H1 (cell line): ENCODE measurements around the gene RPL6. TPM values are rescaled to one million over a fixed set of nuclear protein-coding genes. Genes with fewer than 3 reads are reported as not detected.

Experiments used
- CTCF ChIA-PET: fragments of 300-600 bp; sonication (Branson Sonifier 250); formaldehyde crosslinking; loops from one replicate; lab custom pipeline; 2021; ENCODE audit not compliant: partially characterized antibody; lab: Charles Lee
- POLR2A ChIA-PET: fragments of 300-600 bp; sonication (Branson Sonifier 250); formaldehyde crosslinking; loops from one replicate; lab custom pipeline; 2021; ENCODE audit warnings: inconsistent platforms; ENCODE audit not compliant: partially characterized antibody; lab: Charles Lee
- DNase-seq, 2 experiments: peaks; one replicate each; pipeline versions ENCODE4 v3.0.0 to v3.0.0-alpha.2; 2010 to 2022; ENCODE audit warnings: low spot score in 2 of 2, low read depth in 1 of 2, mixed read lengths in 1 of 2
- FAIRE-seq: peaks from 2 replicates; lab custom pipeline; 2011; peaks lifted over from hg19 to GRCh38; lab: Jason Lieb, UNC
- H2AFZ ChIP-seq: 2 replicates; pipeline ENCODE4 v1.8.1; 2012; ENCODE audit warnings: low read length, inconsistent platforms
- H2AK5ac ChIP-seq: 2 replicates; pipeline ENCODE4 v1.6.1; 2013; ENCODE audit warnings: low read depth, low read length
- H2BK120ac ChIP-seq: replicated peaks from 2 replicates; pipeline ENCODE3; 2013; ENCODE audit warnings: low read depth, low read length, inconsistent platforms
- H2BK12ac ChIP-seq: 2 replicates; pipeline ENCODE4 v1.6.1; 2013; ENCODE audit warnings: low read depth, low read length
- H2BK15ac ChIP-seq: 2 replicates; pipeline ENCODE4 v1.6.1; 2013; ENCODE audit warnings: low read length
- H2BK20ac ChIP-seq: 2 replicates; pipeline ENCODE4 v1.6.1; 2013; ENCODE audit warnings: low read length
- H2BK5ac ChIP-seq: 2 replicates; pipeline ENCODE4 v1.6.1; 2013; ENCODE audit warnings: low read depth, low read length
- H3K14ac ChIP-seq: 2 replicates; pipeline ENCODE4 v1.6.1; 2013; ENCODE audit warnings: inconsistent platforms; ENCODE audit not compliant: insufficient read length
- H3K18ac ChIP-seq: 2 replicates; pipeline ENCODE4 v1.6.1; 2013; ENCODE audit warnings: low read length; ENCODE audit errors: extremely low read depth
- H3K23ac ChIP-seq: 2 replicates; pipeline ENCODE4 v1.6.1; 2013; ENCODE audit warnings: inconsistent platforms; ENCODE audit not compliant: insufficient read length
- H3K23me2 ChIP-seq: 2 replicates; pipeline ENCODE4 v1.6.1; 2013; ENCODE audit warnings: low read depth, low read length
- H3K27ac ChIP-seq: 2 replicates; pipeline ENCODE4 v1.6.1; 2011; ENCODE audit warnings: low read depth, low read length, inconsistent platforms
- H3K27me3 ChIP-seq, 4 experiments: replicated peaks in 1 of 4; 1 replicate in 1 of 4; 2 replicates in 3 of 4; pipeline versions ENCODE4 v1.6.1 to v1.8.1; 2011 to 2013; ENCODE audit warnings: low read length in 3 of 4, mild to moderate bottlenecking in 3 of 4, inconsistent platforms in 2 of 4, mixed read lengths in 2 of 4, moderate library complexity in 1 of 4; ENCODE audit not compliant: control insufficient read depth in 3 of 4, insufficient read depth in 3 of 4; ENCODE audit errors: extremely low read depth in 1 of 4
- H3K36me3 ChIP-seq, 4 experiments: 2 replicates each; pipeline versions ENCODE4 v1.6.1 to v1.8.1; 2011 to 2013; ENCODE audit warnings: mild to moderate bottlenecking in 4 of 4, low read length in 3 of 4, moderate library complexity in 2 of 4, control low read depth in 1 of 4, inconsistent platforms in 1 of 4; ENCODE audit not compliant: insufficient read depth in 4 of 4, control insufficient read depth in 2 of 4
- H3K4ac ChIP-seq: replicated peaks from 2 replicates; pipeline ENCODE3; 2013; ENCODE audit warnings: low read length, low read depth, mixed read lengths, inconsistent platforms; ENCODE audit not compliant: insufficient read length
- H3K4me1 ChIP-seq, 4 experiments: replicated peaks in 1 of 4; 1 replicate in 1 of 4; 2 replicates in 3 of 4; pipeline versions ENCODE4 v1.6.1 to v1.8.1; 2011 to 2013; ENCODE audit warnings: low read length in 3 of 4, inconsistent platforms in 2 of 4, mixed read lengths in 1 of 4; ENCODE audit not compliant: insufficient read depth in 4 of 4, control insufficient read depth in 3 of 4
- H3K4me2 ChIP-seq, 2 experiments: 2 replicates each; pipeline versions ENCODE4 v1.6.1 to v1.8.1; 2011 to 2013; ENCODE audit warnings: low read depth in 2 of 2, low read length in 2 of 2, control low read depth in 1 of 2, inconsistent platforms in 1 of 2, mild to moderate bottlenecking in 1 of 2; ENCODE audit not compliant: insufficient read depth in 1 of 2
- H3K4me3 ChIP-seq, 4 experiments: fragments of 200-600, 300-600 bp in 1 of 4; sonication (generic), shearing (Covaris generic), sonication (Bioruptor Twin) in 1 of 4; 2 replicates each; pipeline versions ENCODE4 v1.5.1 to v1.8.1; 2011 to 2016; ENCODE audit warnings: low read length in 4 of 4, low read depth in 3 of 4, control low read depth in 2 of 4, inconsistent platforms in 2 of 4, mild to moderate bottlenecking in 2 of 4, mixed read lengths in 1 of 4, moderate library complexity in 1 of 4; ENCODE audit not compliant: insufficient read depth in 2 of 4; ENCODE audit errors: extremely low read depth in 1 of 4
- H3K56ac ChIP-seq: replicated peaks from 2 replicates; pipeline ENCODE3; 2013; ENCODE audit warnings: low read depth, mild to moderate bottlenecking, mixed read lengths, low read length, inconsistent platforms; ENCODE audit not compliant: insufficient read length
- H3K79me1 ChIP-seq: 2 replicates; pipeline ENCODE4 v1.6.1; 2013; ENCODE audit warnings: low read depth, low read length, control low read depth
- H3K79me2 ChIP-seq, 2 experiments: 2 replicates each; pipeline versions ENCODE4 v1.6.1 to v1.8.1; 2012 to 2013; ENCODE audit warnings: low read length in 2 of 2, mild to moderate bottlenecking in 2 of 2, inconsistent platforms in 1 of 2; ENCODE audit not compliant: insufficient read depth in 2 of 2, control insufficient read depth in 1 of 2
- H3K9ac ChIP-seq, 4 experiments: replicated peaks in 1 of 4; 1 replicate in 1 of 4; 2 replicates in 3 of 4; pipeline versions ENCODE4 v1.6.1 to v1.8.1; 2011 to 2013; ENCODE audit warnings: low read depth in 3 of 4, low read length in 3 of 4, control low read depth in 2 of 4, mild to moderate bottlenecking in 2 of 4, moderate library complexity in 2 of 4, inconsistent platforms in 1 of 4; ENCODE audit errors: extremely low read depth in 1 of 4
- H3K9me3 ChIP-seq, 2 experiments: 2 replicates each; pipeline versions ENCODE4 v1.6.1 to v1.8.1; 2012 to 2013; ENCODE audit warnings: mild to moderate bottlenecking in 2 of 2, moderate library complexity in 2 of 2, control low read depth in 1 of 2, inconsistent platforms in 1 of 2, low read depth in 1 of 2, low read length in 1 of 2, mixed read lengths in 1 of 2; ENCODE audit not compliant: insufficient read depth in 2 of 2
- H4K20me1 ChIP-seq, 2 experiments: replicated peaks in 1 of 2; 2 replicates each; pipeline versions ENCODE3 to v1.8.1; 2011 to 2013; ENCODE audit warnings: inconsistent platforms in 2 of 2, low read length in 2 of 2, mild to moderate bottlenecking in 1 of 2; ENCODE audit not compliant: insufficient read depth in 2 of 2, control insufficient read depth in 1 of 2
- H4K5ac ChIP-seq: 2 replicates; pipeline ENCODE4 v1.6.1; 2013; ENCODE audit warnings: low read length, low read depth, mixed read lengths, inconsistent platforms; ENCODE audit not compliant: insufficient read length
- H4K8ac ChIP-seq: 2 replicates; pipeline ENCODE4 v1.8.0; 2013; ENCODE audit warnings: mild to moderate bottlenecking, moderate library complexity, low read length, inconsistent platforms; ENCODE audit not compliant: insufficient read depth; ENCODE audit errors: extremely low read depth
- H4K91ac ChIP-seq: replicated peaks from 2 replicates; pipeline ENCODE3; 2013; ENCODE audit warnings: low read length, mixed read lengths, inconsistent platforms; ENCODE audit not compliant: insufficient read length
- BCL11A ChIP-seq, 2 experiments: IDR thresholded peaks; one replicate each; pipeline ENCODE4 v1.6.1; 2011; ENCODE audit warnings: low read depth in 2 of 2, low read length in 2 of 2, mild to moderate bottlenecking in 2 of 2
- CHD1 ChIP-seq: IDR thresholded peaks from 2 replicates; pipeline ENCODE4 v1.6.1; 2012; ENCODE audit warnings: low read depth, low read length, improper control_type of control experiment
- CREB1 ChIP-seq: IDR thresholded peaks from 2 replicates; pipeline ENCODE4 v1.6.1; 2012; ENCODE audit warnings: inconsistent platforms
- CTBP2 ChIP-seq: IDR thresholded peaks from 2 replicates; pipeline ENCODE4 v1.7.0; 2011; ENCODE audit warnings: borderline replicate concordance, mild to moderate bottlenecking, moderate library complexity, mixed read lengths, low read length; ENCODE audit not compliant: insufficient read depth, insufficient read length
- E2F6 ChIP-seq: IDR thresholded peaks from 2 replicates; pipeline ENCODE4 v1.6.1; 2012; ENCODE audit warnings: inconsistent platforms
- JUND ChIP-seq: IDR thresholded peaks from 2 replicates; pipeline ENCODE4 v1.6.1; 2011; ENCODE audit warnings: mild to moderate bottlenecking, improper control_type of control experiment, low read length
- KDM1A ChIP-seq: fragments of 200-600, 300-600 bp; sonication (generic); IDR thresholded peaks from 2 replicates; pipeline ENCODE4 v1.7.1; 2016; ENCODE audit warnings: mild to moderate bottlenecking, low read length, borderline replicate concordance
- RFX5 ChIP-seq: IDR thresholded peaks from 2 replicates; pipeline ENCODE4 v1.6.1; 2011; ENCODE audit warnings: low read depth, low read length, improper control_type of control experiment, borderline replicate concordance
- RXRA ChIP-seq: IDR thresholded peaks from 2 replicates; pipeline ENCODE4 v1.6.1; 2011; ENCODE audit warnings: low read depth, mild to moderate bottlenecking, low read length, moderate library complexity; ENCODE audit not compliant: insufficient read depth
- SIX5 ChIP-seq: IDR thresholded peaks from 2 replicates; pipeline ENCODE4 v1.6.1; 2011; ENCODE audit warnings: mild to moderate bottlenecking, low read depth, low read length
- SP4 ChIP-seq: IDR thresholded peaks from 2 replicates; pipeline ENCODE4 v1.6.1; 2012; ENCODE audit warnings: low read length, inconsistent platforms
- TCF12 ChIP-seq: IDR thresholded peaks from 2 replicates; pipeline ENCODE4 v1.6.1; 2011; ENCODE audit warnings: low read depth, mild to moderate bottlenecking, low read length
- TEAD4 ChIP-seq: IDR thresholded peaks from 2 replicates; pipeline ENCODE4 v1.6.1; 2012; ENCODE audit warnings: low read depth, low read length, inconsistent platforms, mixed read lengths
- ZNF274 ChIP-seq: IDR thresholded peaks from 2 replicates; pipeline ENCODE4 v1.7.0; 2012; ENCODE audit warnings: low read length, borderline replicate concordance; ENCODE audit errors: extremely low read depth
- WGBS, 2 experiments: shearing (Covaris generic) in 1 of 2; methylation state at CpG; one replicate each; pipeline versions ENCODE4 v1.1.6 to v1.1.7; 2013 to 2015; ENCODE audit warnings: low lambda C conversion rate in 2 of 2, mixed read lengths in 2 of 2, inconsistent platforms in 1 of 2, low coverage in 1 of 2, missing lambda C conversion rate in 1 of 2; ENCODE audit not compliant: insufficient replicate concordance in 2 of 2, insufficient coverage in 1 of 2, insufficient read length in 1 of 2; ENCODE audit errors: extremely low coverage in 1 of 2, missing lambda C conversion rate in 1 of 2; 5-methylcytosine and 5-hydroxymethylcytosine counted together
- polyA plus RNA-seq, 7 experiments: library from polyadenylated mRNA; depleted of rRNA in 3 of 7; stranded (reverse) in 5 of 7; unstranded in 2 of 7; fragments of >200 nt in 5 of 7; fragments of 200-250 nt in 2 of 7; gene quantifications; 1 replicate in 5 of 7; 2 replicates in 1 of 7; 4 replicates in 1 of 7; pipeline versions ENCODE4 v1.2.1 to v1.2.3, GENCODE V29; 2011 to 2013; ENCODE audit warnings: missing spikeins in 2 of 7, mixed read lengths in 2 of 7
- total RNA-seq: library from RNA; stranded (reverse); fragmentation: NEBNext Ultra II Directional; extraction: Animal tissue kit (Norgen Biotek cat#: 25700); gene quantifications from 2 replicates; pipeline ENCODE4 v1.2.1, GENCODE V29; 2021

RPL6 gene
- total and polyA plus RNA-seq, 2 of the 8 experiments (the other 6 are each of a cell fraction or from before 2014, with no cell fraction given): 1,073 to 1,643 TPM

- H4K20me1 ChIP-seq: peaks cover 1 to 2% of the 10 kb centered on the region in 2 experiments
- POLR2A ChIA-PET: no interaction called here
- peaks cover 5 to 39% (median 26%) of the 10 kb centered on the region in 4 experiments for H3K36me3 ChIP-seq
- no peak overlapping the region for H2AFZ ChIP-seq
- 96% methylated on average over 4 of the region's 4 CpGs; no CpG with 5 or more reads in 1 of the 2 experiments for WGBS, 2 experiments
- no peak overlapping the region for H3K4me2 ChIP-seq
- no peak overlapping the region for H3K4ac ChIP-seq
- no peak overlapping the region for H3K18ac ChIP-seq
- no peaks in the 10 kb centered on the region for H3K79me2 ChIP-seq
- H3K9me3 ChIP-seq: no peaks in the 10 kb centered on the region
- H4K91ac ChIP-seq: no peak overlapping the region
- CTCF ChIA-PET: interaction anchor here (0.5 to 1.4 kb wide), 2 partner anchors 15 to 46 kb away, joined by 3 to 4 read pairs; no protein-coding TSS in a partner anchor
- H2AK5ac ChIP-seq: no peak overlapping the region
- no peak for FAIRE-seq
- no peak overlapping the region for H2BK120ac ChIP-seq
- no peak overlapping the region for H3K23ac ChIP-seq
- no peak overlapping the region for H4K8ac ChIP-seq
- DNase-seq: no peak
- no peak overlapping the region for H3K56ac ChIP-seq
- H3K4me3 ChIP-seq: no peak overlapping the region
- no peaks in the 10 kb centered on the region for H3K27me3 ChIP-seq
- H2BK5ac ChIP-seq: no peak overlapping the region
- no peaks in the 10 kb centered on the region for H3K23me2 ChIP-seq
- no peak overlapping the region for H3K27ac ChIP-seq
- H2BK20ac ChIP-seq: no peak overlapping the region
- no peaks in the 10 kb centered on the region for H3K4me1 ChIP-seq
- no peak overlapping the region for H3K14ac ChIP-seq
- no peak overlapping the region for H2BK12ac ChIP-seq
- H3K79me1 ChIP-seq: no peaks in the 10 kb centered on the region; the same call in 1 of the 2 replicates
- H3K9ac ChIP-seq: no peak overlapping the region
- H4K5ac ChIP-seq: no peak overlapping the region
- no peak overlapping the region for H2BK15ac ChIP-seq
- TF ChIP-seq TCF12 (no peak), TEAD4 (no peak), KDM1A (no peak), ZNF274 (no peak), RXRA (no peak), CREB1 (no peak), SP4 (no peak), CTBP2 (no peak), CHD1 (no peak), SIX5 (no peak), E2F6 (no peak), RFX5 (no peak), BCL11A (IDR thresholded peaks at IDR 0.05; ENCODE audit: low read depth in 2 of 2, low read length in 2 of 2) (no peak), JUND (no peak)
Observed at GRCh38 chr12:112458330-112458729, 48.9 kb upstream of the RPL6 start.
